IMR-90 (cell line): ENCODE data around the gene KAT2B. TPM values are rescaled to one million over a fixed set of nuclear protein-coding genes. Genes with fewer than 3 reads are reported as not detected.
"Not testable (repeated sequence)": the region's sequence is repeated elsewhere in the genome, so short reads cannot be mapped to it uniquely, and the experiment has no call there.

Source experiments
- ATAC-seq: fragments of 200-7000 bp; cut with Tn5 transposase; 2 replicates; pipeline ENCODE4 v1.9.1; 2020; ENCODE audit warnings: low read depth, mild to moderate bottlenecking, moderate library complexity
- BruUV-seq: library from RNA; stranded (reverse); fragments of 400-500 nt; replicated peaks from 2 replicates; lab custom pipeline; 2021; lab: Mats Ljungman, UMichigan
- CTCF ChIA-PET: fragments of 300-600 bp; formaldehyde crosslinking; extraction: SDS; loops from one replicate; lab custom pipeline; 2021; ENCODE audit warnings: antibody characterized with exemption; lab: Yijun Ruan, JAX
- POLR2A ChIA-PET: fragments of 300-600 bp; sonication (Branson Sonifier 250); formaldehyde crosslinking; loops from one replicate; lab custom pipeline; 2022; ENCODE audit warnings: antibody characterized with exemption; ENCODE audit not compliant: unreplicated experiment; lab: Charles Lee
- DNase-seq: peaks from one replicate; pipeline ENCODE4 v3.0.0; 2013
- H2AFZ ChIP-seq: replicated peaks from 2 replicates; pipeline ENCODE3; 2013; ENCODE audit warnings: low read length, mild to moderate bottlenecking; ENCODE audit not compliant: poor library complexity
- H2AK5ac ChIP-seq: 2 replicates; pipeline ENCODE4 v1.6.1; 2013; ENCODE audit warnings: low read depth, low read length, inconsistent platforms
- H2AK9ac ChIP-seq: replicated peaks from 2 replicates; pipeline ENCODE3; 2013; ENCODE audit warnings: mild to moderate bottlenecking, low read depth, low read length, moderate library complexity; ENCODE audit not compliant: poor library complexity
- H2BK120ac ChIP-seq: 2 replicates; pipeline ENCODE4 v1.6.1; 2013; ENCODE audit warnings: low read depth, low read length, inconsistent platforms
- H2BK15ac ChIP-seq: 3 replicates; pipeline ENCODE4 v1.6.1; 2013; ENCODE audit warnings: low read depth, low read length, inconsistent platforms
- H2BK20ac ChIP-seq: 2 replicates; pipeline ENCODE4 v1.6.1; 2013; ENCODE audit warnings: low read depth, mild to moderate bottlenecking, inconsistent platforms, low read length, moderate library complexity
- H2BK5ac ChIP-seq: 2 replicates; pipeline ENCODE4 v1.6.1; 2013; ENCODE audit warnings: mild to moderate bottlenecking, low read depth, low read length, inconsistent platforms; ENCODE audit not compliant: poor library complexity, severe bottlenecking
- H3K14ac ChIP-seq: replicated peaks from 2 replicates; pipeline ENCODE4 v1.6.1; 2013; ENCODE audit warnings: low read depth, low read length, inconsistent platforms
- H3K18ac ChIP-seq: 2 replicates; pipeline ENCODE4 v1.6.1; 2013; ENCODE audit warnings: low read depth, low read length, control low read depth
- H3K23ac ChIP-seq: 2 replicates; pipeline ENCODE4 v1.6.1; 2013; ENCODE audit warnings: low read depth, low read length, inconsistent platforms
- H3K27ac ChIP-seq: 2 replicates; pipeline ENCODE4 v1.5.1; 2013; ENCODE audit warnings: mild to moderate bottlenecking, control low read depth, low read length; ENCODE audit not compliant: insufficient read depth
- H3K27me3 ChIP-seq: 2 replicates; pipeline ENCODE4 v1.6.1; 2013; ENCODE audit warnings: low read length; ENCODE audit not compliant: control insufficient read depth, insufficient read depth
- H3K36me3 ChIP-seq: 2 replicates; pipeline ENCODE4 v1.6.1; 2013; ENCODE audit warnings: low read length, mixed read lengths; ENCODE audit not compliant: control insufficient read depth, insufficient read depth
- H3K4ac ChIP-seq: 2 replicates; pipeline ENCODE4 v1.6.1; 2013; ENCODE audit warnings: low read depth, low read length, inconsistent platforms
- H3K4me1 ChIP-seq: 2 replicates; pipeline ENCODE4 v1.6.1; 2013; ENCODE audit warnings: low read length, mixed read lengths; ENCODE audit not compliant: control insufficient read depth, insufficient read depth
- H3K4me2 ChIP-seq: 2 replicates; pipeline ENCODE4 v1.6.1; 2013; ENCODE audit warnings: low read depth, mild to moderate bottlenecking, control low read depth, low read length, moderate library complexity
- H3K4me3 ChIP-seq: 2 replicates; pipeline ENCODE4 v1.5.1; 2013; ENCODE audit warnings: low read depth, mild to moderate bottlenecking, control low read depth, low read length, moderate library complexity; ENCODE audit not compliant: insufficient read depth
- H3K56ac ChIP-seq: 2 replicates; pipeline ENCODE4 v1.6.1; 2013; ENCODE audit warnings: low read length, inconsistent platforms; ENCODE audit not compliant: insufficient read depth; ENCODE audit errors: extremely low read depth
- H3K79me1 ChIP-seq, 2 experiments: 2 replicates each; pipeline ENCODE4 v1.6.1; 2013; ENCODE audit warnings: low read length in 2 of 2, inconsistent platforms in 1 of 2, low read depth in 1 of 2
- H3K9ac ChIP-seq: 2 replicates; pipeline ENCODE4 v1.6.1; 2013; ENCODE audit warnings: low read depth, low read length, control low read depth
- H3K9me1 ChIP-seq: 2 replicates; pipeline ENCODE4 v1.6.1; 2013; ENCODE audit warnings: low read length, inconsistent platforms; ENCODE audit not compliant: insufficient read depth
- H3K9me3 ChIP-seq: 2 replicates; pipeline ENCODE4 v1.6.1; 2013; ENCODE audit warnings: low read length; ENCODE audit not compliant: control insufficient read depth, insufficient read depth
- H4K20me1 ChIP-seq: 2 replicates; pipeline ENCODE4 v1.6.1; 2013; ENCODE audit warnings: low read length, inconsistent platforms; ENCODE audit not compliant: insufficient read depth
- H4K5ac ChIP-seq: 2 replicates; pipeline ENCODE4 v1.6.1; 2013; ENCODE audit warnings: mild to moderate bottlenecking, low read depth, low read length, control low read depth
- H4K8ac ChIP-seq, 2 experiments: 2 replicates each; pipeline ENCODE4 v1.6.1; 2013; ENCODE audit warnings: low read depth in 2 of 2, low read length in 2 of 2, control low read depth in 1 of 2, inconsistent platforms in 1 of 2
- H4K91ac ChIP-seq: 2 replicates; pipeline ENCODE4 v1.6.1; 2013; ENCODE audit warnings: low read depth, low read length, inconsistent platforms; ENCODE audit not compliant: insufficient read depth
- MXI1 ChIP-seq: IDR thresholded peaks from 2 replicates; pipeline ENCODE4 v1.6.1; 2012; ENCODE audit warnings: low read depth, mild to moderate bottlenecking, low read length, moderate library complexity, borderline replicate concordance
- RCOR1 ChIP-seq: IDR thresholded peaks from 2 replicates; pipeline ENCODE4 v1.6.1; 2012; ENCODE audit warnings: mild to moderate bottlenecking, low read length, improper control_type of control experiment; ENCODE audit not compliant: insufficient replicate concordance
- RFX5 ChIP-seq: IDR thresholded peaks from 2 replicates; pipeline ENCODE4 v1.8.0; 2012; ENCODE audit warnings: low read depth, mild to moderate bottlenecking, low read length, moderate library complexity
- SMC3 ChIP-seq: fragments of 150-350 bp; IDR thresholded peaks from 2 replicates; pipeline ENCODE4 v1.6.1; 2016; ENCODE audit warnings: low read depth, mild to moderate bottlenecking, antibody characterized with exemption, low read length, moderate library complexity
- WGBS, 2 experiments: methylation state at CpG; one replicate each; pipeline versions ENCODE4 v1.1.5 to v1.1.7; 2013; ENCODE audit warnings: missing lambda C conversion rate in 2 of 2; ENCODE audit not compliant: insufficient read length in 1 of 2; ENCODE audit errors: extremely low coverage in 2 of 2; 5-methylcytosine and 5-hydroxymethylcytosine counted together
- dilution Hi-C: fragments of 300-500 bp; cut with HindIII; formaldehyde crosslinking; loops from one replicate; pipeline ENCODE4 v1.14.3; 2018; ENCODE audit warnings: low sequenced_read_pairs; ENCODE audit not compliant: unreplicated experiment
- in situ Hi-C: fragments of 300-500 bp; cut with MboI; formaldehyde crosslinking; loops from 3 replicates; pipeline ENCODE4 v1.14.3; 2019; ENCODE audit warnings: low sequenced_read_pairs, inconsistent platforms, mixed read lengths
- intact Hi-C: fragments of 100-400 bp; cut with micrococcal nuclease; formaldehyde crosslinking; loops from 2 replicates; pipeline ENCODE4 v1.10.0; 2022
- polyA plus RNA-seq, 3 experiments: library from polyadenylated mRNA; depleted of rRNA; stranded (reverse); fragments of >200 nt; gene quantifications; 2 replicates each; pipeline ENCODE4 v1.2.3, GENCODE V29; 2012; ENCODE audit warnings: low replicate concordance in 1 of 3
- total RNA-seq: library from RNA; depleted of rRNA; stranded (reverse); fragments of >200 nt; gene quantifications from 2 replicates; pipeline ENCODE4 v1.2.3, GENCODE V29; 2012

Gene KAT2B
- total and polyA plus RNA-seq, 2 of the 4 experiments (the other 2 are of a cell fraction), result 2.0 to 2.2 TPM

- ChIA-PET CTCF (no interaction called here), POLR2A (interaction anchor here (0.6 kb wide), 1 partner anchor 14 kb away, joined by 3 read pairs; no protein-coding TSS in a partner anchor)
- peaks cover 3% of the 10 kb centered on the region for H4K20me1 ChIP-seq
- no peak overlapping the region for H2AK5ac ChIP-seq
- H3K27me3 ChIP-seq, result no peaks in the 10 kb centered on the region
- no peak overlapping the region for H3K14ac ChIP-seq
- no peak overlapping the region for H3K23ac ChIP-seq
- in situ Hi-C loops (no loop called here), intact Hi-C loops (loop anchor here (5.0 kb wide), 1 partner anchor 97 kb away; the partner anchor contains the start of gene RAB5A), dilution Hi-C loops (no loop called here)
- H3K4me1 ChIP-seq, result no peaks in the 10 kb centered on the region; the same call in 1 of the 2 replicates
- no peak overlapping the region for H2AK9ac ChIP-seq
- no peak overlapping the region for H3K4ac ChIP-seq
- WGBS, 2 experiments, result no CpG with 5 or more reads among the region's 4 CpGs
- TF ChIP-seq RCOR1, result no peak
- no peak for TF ChIP-seq RFX5
- no peak for TF ChIP-seq SMC3
- no peak for TF ChIP-seq MXI1
- H2BK15ac ChIP-seq, result no peak overlapping the region
- no TSS peak for BruUV-seq
- H3K9ac ChIP-seq, result no peak overlapping the region
- H4K8ac ChIP-seq, result no peak overlapping the region
- DNase-seq (no peak), ATAC-seq (no peak)
- no peaks in the 10 kb centered on the region for H3K36me3 ChIP-seq
- no peak overlapping the region for H2BK120ac ChIP-seq
- no peak overlapping the region for H3K18ac ChIP-seq
- no peak overlapping the region for H2BK5ac ChIP-seq
- H4K5ac ChIP-seq, result no peak overlapping the region
- no peak overlapping the region for H4K91ac ChIP-seq
- H3K4me2 ChIP-seq, result no peak overlapping the region
- no peak overlapping the region for H3K27ac ChIP-seq
- no peak overlapping the region for H2AFZ ChIP-seq
- H3K9me1 ChIP-seq, result no peaks in the 10 kb centered on the region
- no peak overlapping the region for H3K56ac ChIP-seq
- peaks cover 0 to 4% of the 10 kb centered on the region in 2 experiments; a peak in 2 of 4 replicates for H3K79me1 ChIP-seq
- H2BK20ac ChIP-seq, result no peak overlapping the region
- no peak overlapping the region for H3K4me3 ChIP-seq
- H3K9me3 ChIP-seq, result no peaks in the 10 kb centered on the region
Observed at GRCh38 chr3:20043825-20044224, 3.6 kb downstream of the KAT2B start.

GRCh38 chr3:20045141-20045540 lies 4.9 kb downstream of the KAT2B start:
- H2BK15ac ChIP-seq, H3K36me3 ChIP-seq, BruUV-seq, H3K18ac ChIP-seq, H3K23ac ChIP-seq, H3K9ac ChIP-seq, intact Hi-C loops, H3K79me1 ChIP-seq, H3K14ac ChIP-seq, H3K9me1 ChIP-seq, H3K27ac ChIP-seq, H2AFZ ChIP-seq, H3K4me3 ChIP-seq, DNase-seq, CTCF ChIA-PET, H2BK20ac ChIP-seq, H2BK120ac ChIP-seq, H3K56ac ChIP-seq, dilution Hi-C loops, H4K5ac ChIP-seq, H4K8ac ChIP-seq, H4K20me1 ChIP-seq, in situ Hi-C loops, H3K27me3 ChIP-seq, H4K91ac ChIP-seq, H3K9me3 ChIP-seq, H2AK5ac ChIP-seq, H2AK9ac ChIP-seq, ATAC-seq, H3K4me1 ChIP-seq, H3K4ac ChIP-seq, H3K4me2 ChIP-seq, H2BK5ac ChIP-seq: not testable (repeated sequence)
- POLR2A ChIA-PET, result interaction anchor here (0.5 kb wide), 1 partner anchor 1754 kb away, joined by 6 read pairs; no protein-coding TSS in a partner anchor
- no CpG with 5 or more reads among the region's 3 CpGs for WGBS, 2 experiments
